Activated T-cell treated with anti-CD3 and anti-CD28 coated beads, Interleukin-2, amount 50 U/mL, for 4 hours (primary cell): ENCODE measurements around the gene GH2. TPM values are rescaled to one million over a fixed set of nuclear protein-coding genes. Genes with fewer than 3 reads are reported as not detected.
A peak's percentile ranks its signal among the peaks of the same experiment; 100 is the strongest.
"Not testable (repeated sequence)": the region's sequence is repeated elsewhere in the genome, so short reads cannot be mapped to it uniquely, and the experiment has no call there.

Experiments
- ATAC-seq, 2 donors: fragments of 200-7000 bp; cut with Tn5 transposase; one replicate each; pipeline ENCODE4 v1.10.0; 2021
- DNase-seq: peaks from one replicate; pipeline ENCODE4 v3.0.0-alpha.2; 2020
- H3K27me3 Mint-ChIP-seq: one replicate; pipeline ENCODE4 v1.8.0; 2021; ENCODE audit warnings: low read depth, mixed read lengths
- H3K36me3 Mint-ChIP-seq: one replicate; pipeline ENCODE4 v1.8.0; 2022; ENCODE audit warnings: mixed read lengths; ENCODE audit not compliant: insufficient read depth
- H3K4me1 Mint-ChIP-seq: one replicate; pipeline ENCODE4 v1.8.0; 2021; ENCODE audit warnings: low read depth, mixed read lengths
- H3K4me3 Mint-ChIP-seq: one replicate; pipeline ENCODE4 v1.8.0; 2021; ENCODE audit warnings: mild to moderate bottlenecking, moderate library complexity, mixed read lengths
- H3K9me3 Mint-ChIP-seq: one replicate; pipeline ENCODE4 v1.8.0; 2021; ENCODE audit warnings: mixed read lengths
- total RNA-seq, 3 donors: library from RNA; stranded (reverse); gene quantifications; one replicate each; pipeline ENCODE4 v1.2.1, GENCODE V29; 2021

The GH2 gene
- total RNA-seq, 3 donors from 2014 or later = not detected

DNA sequence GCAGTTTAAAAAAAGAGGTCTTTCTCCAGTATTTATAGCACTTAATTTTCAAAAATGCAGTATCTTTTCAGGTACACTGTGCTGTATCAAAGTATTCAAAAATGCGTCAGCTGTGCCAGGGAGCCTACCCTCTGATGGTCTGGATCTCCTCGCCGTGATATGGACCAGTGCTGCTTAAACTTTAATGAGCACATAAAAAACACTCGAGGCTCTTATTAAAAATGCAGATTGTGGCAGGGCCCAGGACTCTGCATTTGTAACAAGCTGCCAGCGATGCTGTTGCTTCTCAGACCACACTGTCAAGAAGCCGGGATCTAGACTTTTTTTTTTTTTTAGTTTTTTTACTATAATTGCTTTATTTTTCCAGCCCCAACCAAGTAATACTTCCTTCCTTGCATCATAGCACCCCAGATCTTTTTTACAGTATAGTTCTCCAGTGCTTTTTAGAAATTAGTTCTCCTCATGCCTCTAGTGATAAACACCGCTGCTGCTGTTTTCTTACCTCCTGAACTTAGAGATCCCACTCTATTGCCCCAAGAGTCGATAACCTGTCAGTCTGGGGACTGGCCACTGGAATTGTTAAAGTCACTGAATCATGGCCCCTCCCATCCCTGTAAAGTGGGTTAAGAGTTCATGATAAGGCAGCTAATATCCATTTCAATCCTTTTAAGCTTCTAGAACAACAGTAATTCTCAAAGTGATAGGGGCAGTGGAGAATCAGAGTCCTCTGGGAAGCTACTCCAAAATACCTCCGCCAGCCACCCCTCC, 37.6 kb downstream of the GH2 start:
- Mint-ChIP-seq H3K36me3 (no peaks in the 10 kb centered on the region), H3K4me1 (peaks cover 39% of the 10 kb centered on the region), H3K4me3 (peak overlapping the region; percentile 88), H3K27me3 (no peaks in the 10 kb centered on the region), H3K9me3 (peaks cover 9% of the 10 kb centered on the region)
- ATAC-seq (no peak), DNase-seq (no peak)

DNA sequence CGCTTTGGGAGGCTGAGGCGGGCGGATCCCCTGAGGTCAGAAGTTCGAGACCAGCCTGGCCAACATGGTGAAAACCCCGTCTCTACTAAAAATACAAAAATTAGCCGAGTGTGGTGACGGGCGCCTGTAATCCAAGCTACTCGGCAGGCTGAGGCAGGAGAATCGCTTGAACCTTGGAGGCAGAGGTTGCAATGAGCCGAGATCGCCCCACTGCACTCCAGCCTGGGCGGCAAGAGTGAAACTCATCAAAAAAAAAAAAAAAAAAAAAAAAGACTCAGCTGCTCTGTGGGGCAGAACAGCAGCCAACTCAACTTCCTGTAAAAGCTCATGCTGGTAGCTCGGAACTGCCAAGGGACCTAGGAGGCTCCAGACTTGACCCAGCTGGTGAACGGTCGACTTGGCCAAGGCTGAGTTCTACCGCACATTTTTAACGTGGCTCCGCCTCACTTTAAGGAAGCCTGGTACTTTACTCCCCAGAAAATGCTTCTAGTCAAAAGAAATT, 38.3 kb downstream of the GH2 start:
- Mint-ChIP-seq H3K4me3 (peak overlapping the region; percentile 88), H3K4me1 (peaks cover 40% of the 10 kb centered on the region)
- not testable (repeated sequence) for ATAC-seq, H3K36me3 Mint-ChIP-seq, H3K9me3 Mint-ChIP-seq, H3K27me3 Mint-ChIP-seq, DNase-seq

DNA sequence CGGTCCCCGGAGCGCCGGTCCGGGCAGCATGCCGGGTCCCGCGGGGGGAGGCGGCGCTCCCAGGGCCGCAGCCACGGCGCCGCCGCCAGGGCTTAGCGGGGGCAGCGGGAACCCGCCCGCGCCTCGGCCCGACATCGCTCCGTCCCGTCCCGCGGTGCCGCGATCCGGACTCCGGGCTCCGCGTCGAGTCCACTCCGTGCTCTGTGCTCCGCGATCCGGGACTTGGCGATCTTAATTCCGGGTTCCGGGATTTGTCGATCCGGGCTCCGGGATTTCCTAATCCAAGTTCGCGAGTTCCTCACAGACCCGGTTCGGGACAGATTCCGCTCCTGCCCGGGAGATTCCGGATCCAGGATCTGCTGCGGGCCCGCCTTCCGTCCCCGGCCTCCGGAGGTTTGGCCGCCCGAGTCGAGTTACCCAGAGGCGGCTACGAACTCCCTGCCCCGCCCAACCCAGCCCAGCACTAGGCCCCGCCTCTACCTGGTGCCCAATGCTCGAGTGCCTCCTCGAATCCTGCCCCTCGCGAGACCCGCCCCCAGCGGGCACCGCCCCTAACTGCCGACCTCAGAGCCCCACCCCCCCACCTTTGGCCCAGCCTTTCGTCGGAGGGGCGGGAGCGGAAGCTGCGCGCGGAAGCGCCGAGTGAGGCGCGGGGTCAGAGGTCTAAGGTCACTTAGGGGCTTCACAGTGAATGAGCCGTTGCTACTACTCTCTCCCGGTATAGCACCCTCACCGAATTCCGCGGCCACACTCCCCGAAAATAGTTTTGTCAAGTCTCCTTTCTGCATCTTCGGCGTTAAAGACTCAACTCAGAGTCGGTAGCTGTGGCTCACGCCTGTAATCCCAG, 39.0 kb downstream of the GH2 start, which contains the start of gene SMARCD2:
Gene SMARCD2, minus strand, starts transcription at position 146 of the 847 bp plus-strand sequence. Its CDS starts 11 bp downstream, at position 135.
- peaks cover under 1% of the 10 kb centered on the region for H3K9me3 Mint-ChIP-seq
- H3K36me3 Mint-ChIP-seq = no peaks in the 10 kb centered on the region
- ATAC-seq = peak; percentile 92
- peaks cover 39% of the 10 kb centered on the region for H3K4me1 Mint-ChIP-seq
- peak within 1 kb of the TSS; percentile 96 for H3K4me3 Mint-ChIP-seq
- DNase-seq = peak; percentile 99
- H3K27me3 Mint-ChIP-seq = no peaks in the 10 kb centered on the region

DNA sequence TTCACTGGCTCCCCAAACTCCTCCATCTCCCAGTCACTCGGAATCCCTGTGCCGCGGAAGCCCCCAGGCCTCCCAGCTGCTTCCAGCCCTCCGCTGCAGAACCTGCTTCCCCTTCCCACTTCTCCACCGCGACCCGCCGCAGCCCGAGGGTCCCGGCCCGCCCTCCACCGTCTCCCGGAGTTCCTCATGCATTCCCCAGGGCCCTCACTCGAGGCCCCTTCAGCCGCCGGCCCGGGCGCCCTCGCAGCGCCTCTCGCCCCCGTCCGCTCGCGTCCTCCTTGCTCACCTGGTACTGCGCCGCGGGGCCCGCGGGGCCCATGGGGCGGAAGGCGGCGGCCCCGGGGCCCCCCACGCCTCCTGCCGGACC, 39.6 kb downstream of the GH2 start:
- no peak for DNase-seq
- Mint-ChIP-seq H3K4me3 (peak overlapping the region; percentile 96), H3K27me3 (no peaks in the 10 kb centered on the region), H3K36me3 (no peaks in the 10 kb centered on the region), H3K9me3 (no peaks in the 10 kb centered on the region), H3K4me1 (peaks cover 38% of the 10 kb centered on the region)
- peak; percentile 51 for ATAC-seq

DNA sequence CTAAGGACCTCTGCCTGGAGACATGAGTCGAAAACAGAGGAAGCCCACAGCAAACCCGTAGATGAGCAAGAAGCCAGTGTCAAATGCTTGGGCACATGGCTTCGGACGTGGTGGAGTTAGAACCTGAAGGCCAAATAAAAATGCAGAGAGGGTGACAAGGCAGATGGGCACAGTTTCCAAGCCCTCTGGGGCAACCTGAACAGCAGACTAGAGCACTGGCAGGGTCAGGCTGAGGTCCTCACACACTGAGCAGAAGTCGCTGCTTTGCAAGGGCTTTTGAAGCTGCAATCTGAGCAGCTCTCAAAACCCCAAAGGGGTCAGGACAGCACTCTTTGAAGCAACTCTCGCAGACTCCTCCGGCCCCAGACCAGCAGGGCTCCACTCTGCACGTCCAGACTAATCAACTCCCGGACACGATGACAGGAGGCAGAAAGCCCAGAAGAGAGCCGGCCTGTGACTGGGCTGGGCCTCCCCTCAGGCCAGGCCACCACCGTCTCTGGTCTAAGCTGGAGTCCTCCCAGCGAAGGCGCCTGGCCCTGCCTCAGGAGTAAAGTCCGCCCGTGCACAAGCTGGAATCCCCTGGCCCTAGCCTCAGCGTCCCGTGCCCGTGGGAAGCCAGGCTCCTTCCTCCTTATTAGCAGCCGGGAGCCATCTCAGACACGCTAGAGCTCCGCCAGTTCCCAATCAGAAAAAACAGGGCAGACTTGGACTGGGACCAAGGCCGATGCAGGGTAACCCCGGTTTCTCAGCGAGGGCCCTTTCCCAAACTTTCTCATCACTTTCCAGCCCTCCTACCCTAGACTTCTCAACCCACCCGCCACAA, 40.2 kb downstream of the GH2 start:
- Mint-ChIP-seq H3K27me3 (no peaks in the 10 kb centered on the region), H3K4me3 (peak overlapping the region; percentile 96), H3K9me3 (no peaks in the 10 kb centered on the region), H3K36me3 (peaks cover 3% of the 10 kb centered on the region), H3K4me1 (peaks cover 38% of the 10 kb centered on the region)
- no peak for DNase-seq
- no peak for ATAC-seq

DNA sequence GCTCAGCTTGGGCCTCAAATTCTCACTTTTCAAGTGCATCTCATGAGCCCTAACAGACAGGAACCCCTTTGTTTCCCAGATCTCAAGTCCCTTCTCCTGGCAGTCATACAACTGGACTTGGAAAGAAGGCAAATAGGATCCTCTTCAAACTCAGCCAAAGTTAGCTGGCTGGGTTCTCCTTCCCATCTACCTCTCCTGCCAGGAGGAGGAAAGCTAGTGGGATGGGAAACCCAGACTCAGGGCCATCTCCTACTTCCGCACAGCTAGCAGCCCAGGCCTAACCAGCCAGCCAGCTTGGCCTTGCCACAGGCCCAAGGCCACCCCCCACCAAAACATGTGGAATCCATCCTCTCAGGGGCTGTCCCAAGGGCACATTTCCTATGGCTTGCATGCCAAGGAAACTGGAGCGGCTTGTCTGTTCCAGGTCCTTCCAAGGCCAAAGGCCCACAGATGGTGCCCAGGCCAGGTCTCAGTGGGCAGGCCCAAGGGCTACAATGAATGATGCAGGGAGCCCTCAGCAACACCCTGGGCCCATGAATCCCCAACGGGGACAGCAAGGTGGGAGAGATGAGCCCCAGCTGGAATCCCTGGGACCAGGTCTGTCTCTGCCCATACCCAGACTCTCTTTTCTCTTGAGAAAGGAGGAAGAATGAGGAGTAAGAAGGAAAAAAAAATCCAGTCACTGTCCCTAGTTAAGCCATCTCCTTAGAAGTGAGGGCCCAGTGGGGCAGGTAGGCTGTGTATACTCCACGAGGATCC, 41.0 kb downstream of the GH2 start:
- Mint-ChIP-seq H3K4me3 (peak overlapping the region; percentile 96), H3K36me3 (peaks cover 4% of the 10 kb centered on the region), H3K9me3 (no peaks in the 10 kb centered on the region), H3K27me3 (no peaks in the 10 kb centered on the region), H3K4me1 (peaks cover 38% of the 10 kb centered on the region)
- ATAC-seq (no peak), DNase-seq (no peak)

DNA sequence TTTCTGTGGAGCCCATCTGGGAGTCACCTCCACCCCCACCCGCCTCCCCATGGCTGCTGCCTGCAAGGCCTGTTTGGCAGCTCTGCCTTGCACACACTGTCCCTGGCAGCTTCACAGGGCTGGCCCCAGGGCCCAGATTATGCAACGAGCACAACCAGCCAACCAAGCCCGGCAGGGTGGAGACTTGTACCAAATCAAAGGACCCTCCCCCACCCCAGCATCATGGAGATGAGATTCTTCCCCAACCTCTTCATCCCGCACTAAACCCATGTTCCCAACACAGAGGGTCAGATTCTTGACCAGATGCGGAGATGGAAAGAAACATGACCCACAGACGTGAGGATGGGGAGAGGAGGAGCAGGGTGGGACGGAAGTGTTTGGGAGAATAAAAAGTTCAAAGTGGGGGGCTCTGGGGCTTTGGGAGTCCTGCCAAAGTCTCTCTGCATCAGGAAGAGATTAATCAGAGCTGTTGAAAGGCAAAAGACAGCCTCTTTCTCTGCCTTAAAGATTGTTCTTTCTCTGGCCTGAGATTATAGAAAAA, 43.0 kb downstream of the GH2 start:
- Mint-ChIP-seq H3K4me3 (peak overlapping the region; percentile 43), H3K36me3 (peaks cover 11% of the 10 kb centered on the region), H3K4me1 (peaks cover 45% of the 10 kb centered on the region), H3K27me3 (no peaks in the 10 kb centered on the region), H3K9me3 (no peaks in the 10 kb centered on the region)
- DNase-seq = no peak
- no peak for ATAC-seq

DNA sequence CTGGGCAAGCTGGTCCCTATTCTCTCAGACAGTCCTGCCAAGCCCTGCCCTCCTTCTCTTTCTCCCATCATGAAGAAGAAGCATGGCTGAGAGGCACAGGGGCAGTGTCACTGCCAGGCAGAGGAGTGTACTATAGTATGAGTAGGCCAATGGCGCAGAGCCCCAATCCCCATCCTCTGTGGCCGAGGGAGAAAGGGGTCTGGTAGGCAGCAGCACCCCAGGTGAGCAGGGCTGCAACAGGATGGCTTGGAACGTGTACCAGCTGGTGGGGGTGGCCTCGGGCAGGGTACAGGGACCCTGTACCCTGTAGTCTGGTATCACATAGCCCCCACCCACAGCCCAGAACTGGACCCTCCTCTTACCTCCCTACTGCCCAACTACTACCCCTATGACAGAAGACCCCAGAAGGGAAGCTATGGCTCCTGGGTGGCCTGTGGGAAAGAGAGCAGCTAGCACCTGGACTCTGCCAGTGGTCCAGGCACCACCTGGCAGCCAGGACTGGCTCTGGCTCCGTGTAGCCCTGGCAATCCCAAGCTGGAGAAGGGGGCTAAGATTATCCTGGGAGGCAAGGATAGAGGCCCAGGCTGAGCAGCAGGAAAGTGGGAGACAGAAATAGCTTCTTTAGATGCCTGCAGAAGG, 43.7 kb downstream of the GH2 start:
- no peak overlapping the region for H3K4me3 Mint-ChIP-seq
- H3K36me3 Mint-ChIP-seq = peaks cover 15% of the 10 kb centered on the region
- H3K9me3 Mint-ChIP-seq = no peaks in the 10 kb centered on the region
- H3K27me3 Mint-ChIP-seq = no peaks in the 10 kb centered on the region
- DNase-seq (no peak), ATAC-seq (no peak)
- H3K4me1 Mint-ChIP-seq = peaks cover 47% of the 10 kb centered on the region

DNA sequence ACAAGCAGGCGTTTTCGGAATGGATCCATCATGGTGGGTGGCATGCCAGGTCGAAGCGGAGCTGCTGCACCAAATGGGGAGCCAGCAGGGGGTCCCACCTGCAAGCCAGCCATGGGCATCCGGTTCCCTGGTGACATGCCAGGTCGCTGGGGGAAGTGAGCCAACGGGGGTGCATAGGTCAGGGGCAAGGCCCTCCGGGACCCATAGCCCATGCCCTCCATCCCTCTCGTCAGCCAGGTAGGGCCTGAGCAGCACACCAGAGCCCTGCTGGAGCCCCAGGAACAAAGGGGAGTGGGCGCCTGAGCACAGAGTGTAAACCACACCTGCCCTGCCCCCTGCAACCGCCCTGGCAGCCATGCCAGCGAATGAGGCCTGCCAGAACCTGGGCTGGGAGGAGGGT, 44.3 kb downstream of the GH2 start:
- Mint-ChIP-seq H3K36me3 (peaks cover 15% of the 10 kb centered on the region), H3K4me3 (no peak overlapping the region), H3K4me1 (peaks cover 48% of the 10 kb centered on the region), H3K27me3 (no peaks in the 10 kb centered on the region), H3K9me3 (no peaks in the 10 kb centered on the region)
- DNase-seq (no peak), ATAC-seq (no peak)

DNA sequence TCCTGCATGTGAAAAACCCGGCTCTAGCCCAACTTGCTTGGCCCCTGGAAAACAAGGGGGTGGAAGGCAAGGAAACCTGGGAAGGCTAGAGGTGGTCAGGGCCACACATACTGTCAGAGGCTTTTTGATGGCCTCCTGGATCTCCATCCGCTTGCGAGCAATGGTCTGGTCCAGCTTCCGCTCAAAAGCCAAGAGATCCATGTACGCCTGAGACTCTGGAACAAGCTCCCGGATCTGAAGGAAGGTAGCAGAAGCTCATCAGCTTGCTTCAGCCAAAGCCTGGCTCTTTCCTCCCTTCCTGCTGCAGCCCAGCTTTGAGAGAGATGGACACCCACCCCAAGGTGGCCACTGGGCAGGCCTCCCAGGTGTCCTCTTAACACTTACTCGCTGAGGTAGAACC, 44.9 kb downstream of the GH2 start:
- ATAC-seq = no peak
- no peaks in the 10 kb centered on the region for H3K27me3 Mint-ChIP-seq
- no peaks in the 10 kb centered on the region for H3K9me3 Mint-ChIP-seq

DNA sequence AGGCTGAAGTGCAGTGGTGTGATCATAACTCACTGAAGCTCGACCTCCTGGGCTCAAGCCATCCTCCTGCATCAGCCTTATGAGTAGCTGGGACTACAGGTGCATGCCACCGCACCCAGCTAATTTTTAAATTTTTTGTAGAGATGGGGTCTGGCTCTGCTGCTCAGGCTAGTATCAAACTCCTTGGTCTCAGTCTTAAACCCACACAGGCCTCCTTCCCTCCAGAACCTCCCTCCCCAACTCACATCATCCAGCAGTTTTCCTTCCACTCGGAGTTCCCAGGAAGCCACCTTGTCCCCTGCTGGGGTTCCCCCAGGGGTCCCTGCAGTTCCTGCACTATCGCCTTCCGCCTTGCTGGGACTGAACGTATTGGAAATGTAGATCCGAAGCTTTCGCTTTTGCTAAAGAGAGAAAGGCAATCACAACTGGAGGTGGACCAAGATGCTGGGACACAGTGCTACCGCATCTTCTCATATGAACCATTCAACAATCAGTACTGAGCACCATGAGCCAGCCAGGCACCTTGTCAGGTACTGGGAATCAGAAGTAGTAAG, 46.5 kb downstream of the GH2 start:
- Mint-ChIP-seq H3K4me1 (peaks cover 56% of the 10 kb centered on the region), H3K27me3 (no peaks in the 10 kb centered on the region), H3K4me3 (no peak overlapping the region), H3K9me3 (no peaks in the 10 kb centered on the region), H3K36me3 (peaks cover 35% of the 10 kb centered on the region)
- no peak for DNase-seq
- ATAC-seq = no peak

More for the DNA sequence above, 44.9 kb downstream of the GH2 start:
- H3K4me3 Mint-ChIP-seq = no peak overlapping the region
- H3K36me3 Mint-ChIP-seq = peaks cover 21% of the 10 kb centered on the region
- no peak for DNase-seq
- H3K4me1 Mint-ChIP-seq = peaks cover 54% of the 10 kb centered on the region

DNA sequence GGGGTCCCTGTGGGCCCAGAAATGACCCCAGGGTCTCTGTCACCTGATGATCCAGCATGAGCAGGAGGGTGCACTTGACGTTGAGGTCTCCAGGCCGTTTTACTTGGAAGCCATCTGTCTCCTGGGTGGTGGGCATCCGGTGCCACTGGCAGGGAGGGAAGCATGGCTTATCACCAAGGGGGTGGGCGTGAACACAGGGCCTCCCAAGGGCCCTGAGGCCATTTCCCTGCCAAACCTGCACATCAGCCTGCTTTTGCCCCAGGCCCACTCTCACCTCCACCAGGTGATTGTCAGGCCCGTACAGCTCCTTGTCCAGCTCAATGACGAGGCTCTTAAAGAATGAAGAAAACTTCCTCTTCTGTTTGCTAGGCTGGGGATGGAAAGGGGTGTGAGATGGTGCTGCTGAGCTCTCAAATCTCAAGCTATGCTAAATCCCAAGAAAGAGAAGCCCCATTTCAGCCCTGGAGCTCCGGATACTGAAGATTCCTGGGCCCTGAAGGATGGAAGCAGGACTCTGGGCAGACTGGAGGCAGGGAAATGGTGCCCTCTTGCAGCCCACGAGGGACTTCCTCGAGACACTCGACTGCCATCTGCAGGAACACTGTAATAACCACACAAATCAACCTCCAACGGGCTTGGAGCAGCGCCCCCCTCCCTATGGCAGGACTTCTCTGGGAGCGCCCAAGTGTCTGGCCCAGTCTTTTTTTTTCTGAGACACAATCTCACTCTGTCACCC, 47.1 kb downstream of the GH2 start:
- Mint-ChIP-seq H3K9me3 (no peaks in the 10 kb centered on the region), H3K4me1 (peaks cover 62% of the 10 kb centered on the region), H3K4me3 (no peak overlapping the region), H3K36me3 (peaks cover 40% of the 10 kb centered on the region), H3K27me3 (no peaks in the 10 kb centered on the region)
- DNase-seq (peak; percentile 56), ATAC-seq (peak; percentile 75 to 86)
